Lung (tissue), 12 donors: ENCODE results near the gene CEP131. TPM values are rescaled to one million over a fixed set of nuclear protein-coding genes. Genes with fewer than 3 reads are reported as not detected.
"Not testable (repeated sequence)": the region's sequence is repeated elsewhere in the genome, so short reads cannot be mapped to it uniquely, and the experiment has no call there.

Experiments used
- ATAC-seq: fragments of 200-7000 bp; cut with Tn5 transposase; one replicate; pipeline ENCODE4 v1.9.1; 2020; ENCODE audit warnings: moderate number of reproducible peaks; ENCODE audit not compliant: insufficient read depth, low FRiP score
- DNase-seq, 3 donors: peaks; one replicate each; pipeline ENCODE4 v3.0.0-alpha.2; 2013 to 2017
- H3K27ac ChIP-seq, 2 donors: one replicate each; pipeline ENCODE4 v1.5.1; 2013; ENCODE audit warnings: mild to moderate bottlenecking in 2 of 2, moderate library complexity in 2 of 2, control low read depth in 1 of 2, inconsistent platforms in 1 of 2, low read depth in 1 of 2, low read length in 1 of 2
- H3K27me3 ChIP-seq, 3 donors: one replicate each; pipeline ENCODE4 v1.5.1; 2013; ENCODE audit warnings: low read length in 2 of 3; ENCODE audit not compliant: control insufficient read depth in 3 of 3, insufficient read depth in 3 of 3
- H3K36me3 ChIP-seq, 4 donors: one replicate each; pipeline ENCODE4 v1.5.1; 2013; ENCODE audit warnings: low read length in 4 of 4, mild to moderate bottlenecking in 1 of 4, moderate library complexity in 1 of 4; ENCODE audit not compliant: control insufficient read depth in 4 of 4, insufficient read depth in 4 of 4
- H3K4me1 ChIP-seq, 5 donors: one replicate each; pipeline ENCODE4 v1.5.1; 2013; ENCODE audit warnings: low read length in 5 of 5, mild to moderate bottlenecking in 2 of 5, moderate library complexity in 1 of 5; ENCODE audit not compliant: control insufficient read depth in 5 of 5, insufficient read depth in 5 of 5
- H3K4me3 ChIP-seq: one replicate; pipeline ENCODE4 v1.5.1; 2013; ENCODE audit warnings: mild to moderate bottlenecking, control low read depth, moderate library complexity
- H3K9ac ChIP-seq, 2 donors: one replicate each; pipeline ENCODE4 v1.5.1; 2013; ENCODE audit warnings: low read length in 2 of 2, control low read depth in 1 of 2; ENCODE audit not compliant: insufficient read depth in 1 of 2
- H3K9me3 ChIP-seq, 4 donors: one replicate each; pipeline ENCODE4 v1.5.1; 2013; ENCODE audit warnings: low read length in 3 of 4, mild to moderate bottlenecking in 1 of 4, moderate library complexity in 1 of 4; ENCODE audit not compliant: control insufficient read depth in 4 of 4, insufficient read depth in 3 of 4
- CTCF ChIP-seq: IDR thresholded peaks from 2 replicates; pipeline ENCODE4 v1.5.1; 2012; ENCODE audit warnings: mild to moderate bottlenecking; ENCODE audit errors: control extremely low read depth, extremely low read depth
- WGBS, 2 donors: extraction: QIAGEN DNeasy Blood & Tissue Kit; methylation state at CpG; one replicate each; pipeline ENCODE4 v1.1.7; 2013; 5-methylcytosine and 5-hydroxymethylcytosine counted together
- polyA plus RNA-seq, 2 donors: library from polyadenylated mRNA; stranded (reverse); fragments of 200-250 nt; gene quantifications; one replicate each; pipeline ENCODE4 v1.2.1, GENCODE V29; 2013
- total RNA-seq, 2 donors: library from RNA; depleted of rRNA in 1 of 2; stranded (reverse); fragments of >200 nt in 1 of 2; gene quantifications; one replicate each; pipeline ENCODE4 v1.2.1, GENCODE V29; 2014 to 2021
- donor health status: control.
- donor health status: control.
- donor health status: Bipolar disorder and iron deficiency.
- donor health status: healthy.
- donor health status: DM: yes; HTN: yes; CAD: no.

CEP131 gene
- total and polyA plus RNA-seq, 4 donors, result 7.0 to 14.5 (median 10.9) TPM

- no peak overlapping the region for H3K27ac ChIP-seq
- no peak overlapping the region for H3K4me3 ChIP-seq
- WGBS, 2 donors, result 75 to 82% methylated on average over 10 of the region's 10 CpGs
- DNase-seq (no peak), ATAC-seq (no peak)
- H3K9ac ChIP-seq, result no peak overlapping the region
- H3K9me3 ChIP-seq, result peaks cover 0 to 2% (median 0%) of the 10 kb centered on the region in 4 donors
- no peaks in the 10 kb centered on the region for H3K27me3 ChIP-seq
- TF ChIP-seq CTCF, result no peak
- H3K36me3 ChIP-seq, result no peaks in the 10 kb centered on the region
- peaks cover 0 to 9% (median 0%) of the 10 kb centered on the region in 5 donors for H3K4me1 ChIP-seq
Measured at GRCh38 chr17:81147701-81148100, 75.1 kb downstream of the CEP131 start.

- 60 to 72% methylated on average over 9 to 10 of the region's 10 CpGs for WGBS, 2 donors
- not testable (repeated sequence) for H3K4me3 ChIP-seq
Measured at GRCh38 chr17:81146208-81146607, 76.6 kb downstream of the CEP131 start.

GRCh38 chr17:81144423-81144781 is 78.4 kb downstream of the CEP131 start:
- H3K4me1 ChIP-seq, result peaks cover 0 to 2% (median 0%) of the 10 kb centered on the region in 5 donors
- no peak overlapping the region for H3K4me3 ChIP-seq
- no peak overlapping the region for H3K9ac ChIP-seq
- no peaks in the 10 kb centered on the region for H3K9me3 ChIP-seq
- no peaks in the 10 kb centered on the region for H3K27me3 ChIP-seq
- ATAC-seq, result no peak
- whole genome bisulfite sequencing, 2 donors, result 92% methylated on average over 14 of the region's 14 CpGs
- no peak for DNase-seq
- no peaks in the 10 kb centered on the region for H3K36me3 ChIP-seq
- no peak for TF ChIP-seq CTCF
- H3K27ac ChIP-seq, result no peak overlapping the region

More at GRCh38 chr17:81146208-81146607, 76.6 kb downstream of the CEP131 start:
- not testable (repeated sequence) for H3K27ac ChIP-seq, H3K4me1 ChIP-seq, H3K9ac ChIP-seq, ATAC-seq, H3K27me3 ChIP-seq, H3K9me3 ChIP-seq, DNase-seq, H3K36me3 ChIP-seq

- Histone ChIP-seq H3K27ac (no peak overlapping the region), H3K4me1 (peaks cover 0 to 2% (median 0%) of the 10 kb centered on the region in 5 donors), H3K4me3 (no peak overlapping the region), H3K9ac (no peak overlapping the region), H3K9me3 (no peaks in the 10 kb centered on the region), H3K27me3 (no peaks in the 10 kb centered on the region), H3K36me3 (no peaks in the 10 kb centered on the region)
- WGBS, 2 donors, result 85% methylated on average over 17 of the region's 17 CpGs
- DNase-seq (no peak), ATAC-seq (no peak)
- no peak for TF ChIP-seq CTCF
Measured at GRCh38 chr17:81143717-81144422, 78.9 kb downstream of the CEP131 start.
